Measurements from ENCODE around the gene OR5AL1.

- TF ChIP-seq, protein P1, sequence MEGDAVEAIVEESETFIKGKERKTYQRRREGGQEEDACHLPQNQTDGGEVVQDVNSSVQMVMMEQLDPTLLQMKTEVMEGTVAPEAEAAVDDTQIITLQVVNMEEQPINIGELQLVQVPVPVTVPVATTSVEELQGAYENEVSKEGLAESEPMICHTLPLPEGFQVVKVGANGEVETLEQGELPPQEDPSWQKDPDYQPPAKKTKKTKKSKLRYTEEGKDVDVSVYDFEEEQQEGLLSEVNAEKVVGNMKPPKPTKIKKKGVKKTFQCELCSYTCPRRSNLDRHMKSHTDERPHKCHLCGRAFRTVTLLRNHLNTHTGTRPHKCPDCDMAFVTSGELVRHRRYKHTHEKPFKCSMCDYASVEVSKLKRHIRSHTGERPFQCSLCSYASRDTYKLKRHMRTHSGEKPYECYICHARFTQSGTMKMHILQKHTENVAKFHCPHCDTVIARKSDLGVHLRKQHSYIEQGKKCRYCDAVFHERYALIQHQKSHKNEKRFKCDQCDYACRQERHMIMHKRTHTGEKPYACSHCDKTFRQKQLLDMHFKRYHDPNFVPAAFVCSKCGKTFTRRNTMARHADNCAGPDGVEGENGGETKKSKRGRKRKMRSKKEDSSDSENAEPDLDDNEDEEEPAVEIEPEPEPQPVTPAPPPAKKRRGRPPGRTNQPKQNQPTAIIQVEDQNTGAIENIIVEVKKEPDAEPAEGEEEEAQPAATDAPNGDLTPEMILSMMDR (IDR thresholded peaks at IDR 0.05) = no peak
- no peak for TF ChIP-seq POLR2A (IDR thresholded peaks at IDR 0.05)
Observed at GRCh38 chr11:56404393-56404792, 8.1 kb upstream of the OR5AL1 start.

All from gastroesophageal sphincter (tissue), 3 donors.